ENCODE results near the gene HHAT.
A peak's percentile ranks its signal among the peaks of the same experiment; 100 is the strongest.
"Not testable (repeated sequence)": the region's sequence is repeated elsewhere in the genome, so short reads cannot be mapped to it uniquely, and the experiment has no call there.

The HHAT gene

GRCh38 chr1:210418863-210419650, 90.4 kb downstream of the HHAT start:
- Mint-ChIP-seq H3K36me3 (no peaks in the 10 kb centered on the region), H3K27ac (no peak overlapping the region), H3K4me1 (no peaks in the 10 kb centered on the region), H3K27me3 (no peaks in the 10 kb centered on the region), H3K9me3 (no peaks in the 10 kb centered on the region), H3K4me3 (no peak overlapping the region)

GRCh38 chr1:210426696-210427095, 98.0 kb downstream of the HHAT start:
- not testable (repeated sequence) for H3K4me1 Mint-ChIP-seq, H3K4me3 Mint-ChIP-seq, H3K27ac Mint-ChIP-seq, H3K9me3 Mint-ChIP-seq, H3K27me3 Mint-ChIP-seq, H3K36me3 Mint-ChIP-seq

DNA sequence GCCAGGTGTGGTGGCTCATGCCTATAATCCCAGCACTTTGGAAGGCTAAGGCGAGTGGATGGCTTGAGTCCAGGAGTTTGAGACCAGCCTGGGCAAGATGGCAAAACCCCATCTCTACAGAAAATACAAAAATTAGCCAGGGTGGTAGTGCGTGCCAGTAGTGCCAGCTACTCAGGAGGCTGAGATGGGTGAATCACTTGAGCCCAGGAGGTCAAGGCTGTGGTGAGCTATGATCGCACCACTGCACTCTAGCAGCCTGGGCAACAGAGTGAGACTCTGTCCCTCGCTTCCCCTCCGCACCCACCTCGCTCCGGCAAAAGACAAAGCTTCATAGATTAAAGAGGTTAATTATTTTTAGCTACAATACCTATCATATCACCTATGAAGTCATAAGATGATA, 100.0 kb downstream of the HHAT start:
- no peaks in the 10 kb centered on the region for H3K4me1 Mint-ChIP-seq
- no peak overlapping the region for H3K4me3 Mint-ChIP-seq
- no peaks in the 10 kb centered on the region for H3K27me3 Mint-ChIP-seq
- H3K36me3 Mint-ChIP-seq = no peaks in the 10 kb centered on the region
- no peaks in the 10 kb centered on the region for H3K9me3 Mint-ChIP-seq
- no peak overlapping the region for H3K27ac Mint-ChIP-seq

GRCh38 chr1:210434223-210434622, 105.5 kb downstream of the HHAT start:
- Mint-ChIP-seq H3K27ac (no peak overlapping the region), H3K4me3 (no peak overlapping the region), H3K4me1 (no peaks in the 10 kb centered on the region), H3K9me3 (no peaks in the 10 kb centered on the region), H3K36me3 (no peaks in the 10 kb centered on the region), H3K27me3 (no peaks in the 10 kb centered on the region)

DNA sequence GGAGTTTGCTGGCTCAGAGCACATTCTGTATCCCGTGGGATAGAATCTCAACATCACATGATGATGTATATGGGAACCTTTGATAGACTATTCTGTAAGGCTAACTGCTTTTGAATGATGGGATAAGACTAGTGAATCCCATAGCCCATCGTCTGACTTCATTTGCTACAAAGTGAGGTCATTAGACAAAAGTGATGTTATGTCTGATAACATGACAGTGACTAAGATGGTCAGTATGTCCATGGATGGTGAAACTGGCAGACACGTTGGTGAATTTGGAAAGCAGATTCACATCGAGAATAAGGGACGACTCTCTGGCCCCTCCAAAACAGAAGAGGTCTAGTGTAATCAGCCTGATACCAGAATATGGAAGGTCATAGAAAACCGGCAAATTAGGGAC, 108.4 kb downstream of the HHAT start:
- Mint-ChIP-seq H3K27me3 (no peaks in the 10 kb centered on the region), H3K27ac (no peak overlapping the region), H3K9me3 (no peaks in the 10 kb centered on the region), H3K4me1 (no peaks in the 10 kb centered on the region), H3K4me3 (no peak overlapping the region), H3K36me3 (no peaks in the 10 kb centered on the region)

- no peaks in the 10 kb centered on the region for H3K4me1 Mint-ChIP-seq
- no peaks in the 10 kb centered on the region for H3K36me3 Mint-ChIP-seq
- H3K4me3 Mint-ChIP-seq = no peak overlapping the region
- no peaks in the 10 kb centered on the region for H3K9me3 Mint-ChIP-seq
- H3K27me3 Mint-ChIP-seq = no peaks in the 10 kb centered on the region
- no peak overlapping the region for H3K27ac Mint-ChIP-seq
Measured at GRCh38 chr1:210437781-210438180, 109.1 kb downstream of the HHAT start.

GRCh38 chr1:210438928-210439841, 110.5 kb downstream of the HHAT start:
- Mint-ChIP-seq H3K27me3 (no peaks in the 10 kb centered on the region), H3K36me3 (no peaks in the 10 kb centered on the region), H3K27ac (no peak overlapping the region), H3K9me3 (no peaks in the 10 kb centered on the region), H3K4me3 (no peak overlapping the region), H3K4me1 (no peaks in the 10 kb centered on the region)

DNA sequence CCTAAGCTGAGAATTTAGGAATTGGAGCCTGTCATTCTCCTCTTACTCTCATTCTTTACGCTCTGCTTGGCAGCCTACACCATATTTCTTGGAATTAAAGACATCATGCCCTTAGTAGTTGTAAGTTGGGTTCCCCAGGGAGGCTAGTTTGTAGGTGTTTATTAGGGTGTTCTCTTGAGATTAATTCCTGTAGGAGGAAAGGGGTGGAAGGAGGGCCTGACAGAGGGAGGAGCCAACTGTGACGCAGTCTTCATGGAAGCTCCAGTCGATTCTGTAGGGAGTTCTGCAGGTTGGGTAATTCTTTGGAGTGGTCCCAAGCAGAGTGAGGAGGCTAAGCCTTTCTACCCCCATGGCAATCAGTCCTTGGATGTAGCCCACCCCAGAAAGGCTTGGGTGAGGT, 111.4 kb downstream of the HHAT start:
- Mint-ChIP-seq H3K4me3 (no peak overlapping the region), H3K9me3 (no peaks in the 10 kb centered on the region), H3K27me3 (no peaks in the 10 kb centered on the region), H3K27ac (no peak overlapping the region), H3K36me3 (no peaks in the 10 kb centered on the region), H3K4me1 (no peaks in the 10 kb centered on the region)

- H3K9me3 Mint-ChIP-seq = no peaks in the 10 kb centered on the region
- H3K36me3 Mint-ChIP-seq = no peaks in the 10 kb centered on the region
- peaks cover 8% of the 10 kb centered on the region for H3K4me1 Mint-ChIP-seq
- H3K4me3 Mint-ChIP-seq = no peak overlapping the region
- no peaks in the 10 kb centered on the region for H3K27me3 Mint-ChIP-seq
- H3K27ac Mint-ChIP-seq = no peak overlapping the region
Measured at GRCh38 chr1:210441028-210441427, 112.3 kb downstream of the HHAT start.

- Mint-ChIP-seq H3K4me1 (peaks cover 26% of the 10 kb centered on the region), H3K27ac (peak overlapping the region; percentile 27), H3K36me3 (no peaks in the 10 kb centered on the region), H3K4me3 (no peak overlapping the region), H3K9me3 (no peaks in the 10 kb centered on the region), H3K27me3 (no peaks in the 10 kb centered on the region)
Measured at GRCh38 chr1:210445485-210445884, 116.8 kb downstream of the HHAT start.

DNA sequence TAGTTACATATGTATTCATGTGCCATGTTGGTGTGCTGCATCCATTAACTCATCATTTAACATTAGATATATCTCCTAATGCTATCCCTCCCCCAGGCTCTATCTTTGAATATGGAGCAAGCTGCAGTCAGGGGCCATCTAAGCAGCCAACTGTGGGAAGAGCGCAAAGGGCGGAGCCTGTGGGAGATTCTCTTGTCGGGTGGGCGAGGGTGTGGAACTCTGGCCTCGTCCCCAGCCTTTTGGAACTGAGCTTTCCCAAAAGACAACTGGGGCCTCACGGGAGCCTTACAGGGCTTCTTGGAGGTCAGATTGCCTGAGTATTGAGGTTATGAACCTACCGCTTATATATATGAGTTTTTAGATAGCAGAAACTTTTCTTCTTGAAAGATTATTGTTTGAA, 117.2 kb downstream of the HHAT start:
- Mint-ChIP-seq H3K4me1 (peaks cover 26% of the 10 kb centered on the region), H3K36me3 (no peaks in the 10 kb centered on the region), H3K27ac (peak overlapping the region; percentile 79), H3K27me3 (no peaks in the 10 kb centered on the region), H3K4me3 (no peak overlapping the region), H3K9me3 (no peaks in the 10 kb centered on the region)

DNA sequence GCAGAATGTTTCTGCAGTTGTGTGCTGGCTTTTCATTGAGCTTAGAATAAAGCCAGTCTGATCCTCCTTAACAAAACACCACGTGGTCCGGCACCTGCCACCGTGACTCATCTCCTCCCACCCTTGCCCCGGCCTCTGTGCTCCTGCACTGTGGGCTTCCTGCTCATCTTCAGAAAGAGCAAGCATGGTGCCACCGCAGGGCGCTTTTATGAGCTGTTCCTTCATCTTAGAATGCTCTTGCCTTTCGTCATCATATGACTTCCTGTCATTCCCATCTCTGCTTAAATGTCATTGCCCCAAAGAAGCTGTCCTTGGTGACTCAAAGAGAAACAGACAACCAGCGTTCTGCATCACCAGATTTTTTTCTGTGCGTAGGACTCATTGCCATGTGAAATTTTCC, 117.8 kb downstream of the HHAT start:
- Mint-ChIP-seq H3K27ac (peak overlapping the region; percentile 79), H3K4me1 (peaks cover 26% of the 10 kb centered on the region), H3K27me3 (no peaks in the 10 kb centered on the region), H3K36me3 (no peaks in the 10 kb centered on the region), H3K4me3 (peak overlapping the region; percentile 47), H3K9me3 (no peaks in the 10 kb centered on the region)

GRCh38 chr1:210447456-210448057, 118.9 kb downstream of the HHAT start:
- peaks cover 26% of the 10 kb centered on the region for H3K4me1 Mint-ChIP-seq
- H3K27me3 Mint-ChIP-seq = no peaks in the 10 kb centered on the region
- H3K27ac Mint-ChIP-seq = no peak overlapping the region
- H3K36me3 Mint-ChIP-seq = no peaks in the 10 kb centered on the region
- no peak overlapping the region for H3K4me3 Mint-ChIP-seq
- no peaks in the 10 kb centered on the region for H3K9me3 Mint-ChIP-seq

DNA sequence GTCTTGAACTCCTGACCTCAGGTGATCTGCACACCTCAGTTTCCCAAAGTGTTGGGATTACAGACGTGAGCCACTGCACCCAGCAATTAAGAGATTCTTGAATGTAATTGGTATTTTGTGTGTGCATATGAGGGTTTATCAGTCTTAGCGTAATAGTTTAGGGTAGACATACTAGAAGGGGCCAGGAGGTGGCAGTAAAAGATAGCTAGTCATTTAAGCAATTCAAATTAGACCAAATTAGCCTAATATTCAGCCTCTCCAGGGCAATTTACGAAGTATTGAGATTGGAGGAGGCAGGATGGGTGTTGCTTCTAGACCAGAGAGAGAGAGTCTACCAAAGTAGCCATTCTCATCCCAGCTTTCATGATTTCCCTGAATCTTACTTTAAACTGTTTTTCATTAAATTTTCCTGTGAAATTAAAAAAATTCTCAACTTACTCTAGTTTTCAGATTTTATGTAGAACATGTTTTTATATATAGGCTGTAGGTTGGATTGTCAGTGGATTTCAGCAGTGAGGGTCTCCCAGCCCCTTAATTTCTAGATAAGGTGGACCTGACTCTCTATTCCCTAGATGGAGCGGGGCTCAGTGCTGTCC, 119.7 kb downstream of the HHAT start:
- no peaks in the 10 kb centered on the region for H3K9me3 Mint-ChIP-seq
- H3K27me3 Mint-ChIP-seq = no peaks in the 10 kb centered on the region
- no peak overlapping the region for H3K27ac Mint-ChIP-seq
- H3K36me3 Mint-ChIP-seq = no peaks in the 10 kb centered on the region
- H3K4me3 Mint-ChIP-seq = no peak overlapping the region
- H3K4me1 Mint-ChIP-seq = peaks cover 26% of the 10 kb centered on the region

GRCh38 chr1:210455840-210456603, 127.3 kb downstream of the HHAT start:
- H3K27ac Mint-ChIP-seq = no peak overlapping the region

More at GRCh38 chr1:210455840-210456603, 127.3 kb downstream of the HHAT start:
- Mint-ChIP-seq H3K4me3 (no peak overlapping the region), H3K9me3 (no peaks in the 10 kb centered on the region), H3K4me1 (no peaks in the 10 kb centered on the region), H3K27me3 (no peaks in the 10 kb centered on the region), H3K36me3 (no peaks in the 10 kb centered on the region)
